ENCODE results near the gene HPX.
"Not testable (repeated sequence)": the region's sequence is repeated elsewhere in the genome, so short reads cannot be mapped to it uniquely, and the experiment has no call there.

HPX gene

DNA sequence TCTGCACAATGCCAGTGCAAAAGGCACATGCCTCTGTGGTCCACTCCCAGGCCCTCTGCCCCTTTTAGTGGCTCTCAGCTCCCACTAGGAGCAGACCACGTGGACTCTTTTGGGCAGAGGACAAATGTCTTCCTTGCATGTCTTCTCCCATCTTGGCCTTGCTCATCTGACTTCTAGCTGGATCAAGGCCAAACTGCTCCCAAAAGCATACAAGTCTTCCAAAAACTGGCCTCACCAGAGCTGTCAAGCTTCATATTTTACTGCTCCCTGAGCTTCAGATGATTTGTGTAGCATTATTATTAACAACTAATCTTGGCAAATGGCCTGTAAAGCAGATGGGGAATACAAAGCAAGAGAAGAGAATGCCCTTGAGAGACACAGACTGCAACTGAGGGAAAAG, 43.6 kb downstream of the HPX start:
- no peak for DNase-seq (ENCODE audit: low read depth)
- no peak overlapping the region for H3K4me3 ChIP-seq (ENCODE audit: low read depth, low read length)
- TF ChIP-seq, protein P1, sequence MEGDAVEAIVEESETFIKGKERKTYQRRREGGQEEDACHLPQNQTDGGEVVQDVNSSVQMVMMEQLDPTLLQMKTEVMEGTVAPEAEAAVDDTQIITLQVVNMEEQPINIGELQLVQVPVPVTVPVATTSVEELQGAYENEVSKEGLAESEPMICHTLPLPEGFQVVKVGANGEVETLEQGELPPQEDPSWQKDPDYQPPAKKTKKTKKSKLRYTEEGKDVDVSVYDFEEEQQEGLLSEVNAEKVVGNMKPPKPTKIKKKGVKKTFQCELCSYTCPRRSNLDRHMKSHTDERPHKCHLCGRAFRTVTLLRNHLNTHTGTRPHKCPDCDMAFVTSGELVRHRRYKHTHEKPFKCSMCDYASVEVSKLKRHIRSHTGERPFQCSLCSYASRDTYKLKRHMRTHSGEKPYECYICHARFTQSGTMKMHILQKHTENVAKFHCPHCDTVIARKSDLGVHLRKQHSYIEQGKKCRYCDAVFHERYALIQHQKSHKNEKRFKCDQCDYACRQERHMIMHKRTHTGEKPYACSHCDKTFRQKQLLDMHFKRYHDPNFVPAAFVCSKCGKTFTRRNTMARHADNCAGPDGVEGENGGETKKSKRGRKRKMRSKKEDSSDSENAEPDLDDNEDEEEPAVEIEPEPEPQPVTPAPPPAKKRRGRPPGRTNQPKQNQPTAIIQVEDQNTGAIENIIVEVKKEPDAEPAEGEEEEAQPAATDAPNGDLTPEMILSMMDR (IDR thresholded peaks at IDR 0.05; ENCODE audit: low read depth, low read length, missing control alignments), result no peak
- in situ Hi-C loops (cut with HindIII; ENCODE audit: low sequenced_read_pairs), result no loop called here

DNA sequence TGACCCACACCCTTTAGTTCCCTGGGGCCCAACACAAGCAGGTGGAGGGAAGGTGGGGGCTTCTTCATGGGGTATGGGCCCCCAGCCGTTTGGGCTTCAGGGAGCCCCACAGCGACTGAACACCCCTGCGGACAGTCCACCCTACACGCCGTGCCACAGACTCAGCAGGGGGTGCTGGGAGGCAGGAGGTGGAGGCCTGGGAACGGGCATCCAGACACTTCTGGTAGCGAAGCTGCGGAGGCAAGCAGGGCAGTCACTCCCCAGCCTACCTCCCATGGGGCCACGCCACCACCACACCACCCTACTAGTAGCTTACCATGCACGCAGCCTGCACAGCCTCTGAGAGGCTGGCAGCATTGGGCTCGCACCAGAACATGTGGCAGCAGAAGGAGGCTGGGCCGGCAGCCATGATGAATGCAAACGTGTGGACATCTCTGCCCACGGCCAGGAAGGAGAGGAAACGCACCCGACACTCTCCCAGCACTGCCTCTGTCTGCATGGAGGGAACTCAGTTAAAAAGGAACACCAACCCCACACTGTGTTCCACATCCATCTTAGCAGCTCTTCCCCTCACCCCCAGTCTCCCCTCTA, 45.2 kb downstream of the HPX start:
- no peak overlapping the region for H3K4me3 ChIP-seq (ENCODE audit: low read depth, low read length)
- TF ChIP-seq, protein P1 (IDR thresholded peaks at IDR 0.05; ENCODE audit: low read depth, low read length, missing control alignments), result no peak
- no peak for DNase-seq (ENCODE audit: low read depth)
- in situ Hi-C loops (cut with HindIII; ENCODE audit: low sequenced_read_pairs), result no loop called here

GRCh38 chr11:6393989-6394670, 46.7 kb downstream of the HPX start:
- in situ Hi-C loops (cut with HindIII; ENCODE audit: low sequenced_read_pairs), result no loop called here
- DNase-seq (ENCODE audit: low read depth), result no peak
- H3K4me3 ChIP-seq (ENCODE audit: low read depth, low read length), result no peak overlapping the region
- TF ChIP-seq, protein P1 (IDR thresholded peaks at IDR 0.05; ENCODE audit: low read depth, low read length, missing control alignments), result no peak

GRCh38 chr11:6392251-6392650, 48.5 kb downstream of the HPX start:
- H3K4me3 ChIP-seq (ENCODE audit: low read depth, low read length); in situ Hi-C loops (cut with HindIII; ENCODE audit: low sequenced_read_pairs); DNase-seq (ENCODE audit: low read depth): not testable (repeated sequence)

GRCh38 chr11:6391537-6392134, 49.2 kb downstream of the HPX start:
- H3K4me3 ChIP-seq (ENCODE audit: low read depth, low read length), result peak overlapping the region; percentile 86
- in situ Hi-C loops (cut with HindIII; ENCODE audit: low sequenced_read_pairs), result no loop called here
- no peak for DNase-seq (ENCODE audit: low read depth)
- TF ChIP-seq, protein P1 (IDR thresholded peaks at IDR 0.05; ENCODE audit: low read depth, low read length, missing control alignments), result no peak

DNA sequence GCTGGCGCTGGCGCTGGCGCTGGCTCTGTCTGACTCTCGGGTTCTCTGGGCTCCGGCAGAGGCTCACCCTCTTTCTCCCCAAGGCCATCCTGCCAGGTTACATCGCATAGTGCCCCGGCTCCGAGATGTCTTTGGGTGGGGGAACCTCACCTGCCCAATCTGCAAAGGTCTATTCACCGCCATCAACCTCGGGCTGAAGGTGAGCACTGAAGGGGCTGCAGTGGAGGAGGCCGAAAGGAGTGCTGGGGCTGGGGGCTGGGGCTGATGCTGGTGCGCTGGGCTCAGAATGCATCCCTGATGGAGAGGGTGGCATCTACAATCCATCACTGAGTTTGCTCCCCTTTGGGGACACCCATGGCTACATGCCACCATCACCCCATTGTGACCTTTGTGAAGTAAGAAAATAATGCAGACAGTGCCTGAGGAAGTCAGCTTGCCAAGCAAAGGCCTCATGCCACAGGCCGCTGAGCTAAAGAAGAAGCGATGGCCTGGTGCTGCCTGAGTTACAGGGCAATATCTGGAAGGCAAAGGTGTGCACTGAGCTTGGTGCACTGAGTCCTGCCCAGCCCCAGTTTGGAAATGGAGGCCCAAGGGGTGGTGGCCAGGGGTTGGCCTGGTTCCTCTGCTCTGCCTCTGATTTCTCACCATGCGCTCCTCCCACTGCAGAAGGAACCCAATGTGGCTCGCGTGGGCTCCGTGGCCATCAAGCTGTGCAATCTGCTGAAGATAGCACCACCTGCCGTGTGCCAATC, 49.9 kb downstream of the HPX start:
- DNase-seq (ENCODE audit: low read depth), result no peak
- TF ChIP-seq, protein P1 (IDR thresholded peaks at IDR 0.05; ENCODE audit: low read depth, low read length, missing control alignments), result no peak
- in situ Hi-C loops (cut with HindIII; ENCODE audit: low sequenced_read_pairs), result no loop called here
- H3K4me3 ChIP-seq (ENCODE audit: low read depth, low read length), result peak overlapping the region; percentile 86
